Measurements from ENCODE around the gene PBX1. TPM values are rescaled to one million over a fixed set of nuclear protein-coding genes. Genes with fewer than 3 reads are reported as not detected.

The PBX1 gene
- total RNA-seq, 4 donors from 2014 or later: 33.3 to 61.8 (median 56.2) TPM

GRCh38 chr1:164771619-164772361 is 212.8 kb downstream of the PBX1 start:
- ATAC-seq (ENCODE audit: low FRiP score): peak; percentile 49
- no peak for TF ChIP-seq CTCF (IDR thresholded peaks at IDR 0.05)
- no peak for DNase-seq (ENCODE audit: low spot score)

- DNase-seq (ENCODE audit: low spot score): peak; percentile 45
These were observed 213.7 kb downstream of the PBX1 start for GRCh38 chr1:164772635-164773034.

DNA sequence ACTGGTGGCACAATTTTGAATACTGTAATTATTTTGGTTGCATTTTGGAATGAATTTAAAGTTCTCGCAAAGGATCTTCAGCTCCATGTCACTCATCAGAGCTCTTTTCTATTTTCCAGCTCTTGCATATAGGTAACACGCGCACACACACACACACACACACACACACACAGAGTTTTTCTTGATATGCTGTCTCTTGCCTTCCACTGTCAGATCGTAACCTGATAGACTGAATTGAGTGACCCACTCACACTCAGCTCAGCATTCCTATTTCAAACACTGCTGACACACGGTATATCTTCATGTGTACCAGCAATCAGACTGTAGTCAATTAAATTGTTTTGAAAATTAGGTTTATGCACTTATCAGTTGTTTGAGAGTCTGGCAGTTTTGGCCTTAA is 214.1 kb downstream of the PBX1 start:
- TF ChIP-seq CTCF (IDR thresholded peaks at IDR 0.05): no peak
- DNase-seq (ENCODE audit: low spot score) (no peak), ATAC-seq (ENCODE audit: low FRiP score) (no peak)

More at GRCh38 chr1:164772635-164773034, 213.7 kb downstream of the PBX1 start:
- TF ChIP-seq CTCF (IDR thresholded peaks at IDR 0.05): no peak
- peak; percentile 90 for ATAC-seq (ENCODE audit: low FRiP score)

- TF ChIP-seq CTCF (IDR thresholded peaks at IDR 0.05): no peak
- ATAC-seq (ENCODE audit: low FRiP score) (no peak), DNase-seq (ENCODE audit: low spot score) (no peak)
These were observed 215.4 kb downstream of the PBX1 start for GRCh38 chr1:164774413-164774812.

GRCh38 chr1:164774819-164775654 is 216.1 kb downstream of the PBX1 start:
- ATAC-seq (ENCODE audit: low FRiP score) (no peak), DNase-seq (ENCODE audit: low spot score) (no peak)
- no peak for TF ChIP-seq CTCF (IDR thresholded peaks at IDR 0.05)

GRCh38 chr1:164777518-164777917 is 218.5 kb downstream of the PBX1 start:
- TF ChIP-seq CTCF (IDR thresholded peaks at IDR 0.05): no peak
- DNase-seq (ENCODE audit: low spot score): no peak
- ATAC-seq (ENCODE audit: low FRiP score): no peak

Data from omental fat pad (tissue), 4 donors.